ENCODE measurements around the gene PAFAH2.

PAFAH2 gene

DNA sequence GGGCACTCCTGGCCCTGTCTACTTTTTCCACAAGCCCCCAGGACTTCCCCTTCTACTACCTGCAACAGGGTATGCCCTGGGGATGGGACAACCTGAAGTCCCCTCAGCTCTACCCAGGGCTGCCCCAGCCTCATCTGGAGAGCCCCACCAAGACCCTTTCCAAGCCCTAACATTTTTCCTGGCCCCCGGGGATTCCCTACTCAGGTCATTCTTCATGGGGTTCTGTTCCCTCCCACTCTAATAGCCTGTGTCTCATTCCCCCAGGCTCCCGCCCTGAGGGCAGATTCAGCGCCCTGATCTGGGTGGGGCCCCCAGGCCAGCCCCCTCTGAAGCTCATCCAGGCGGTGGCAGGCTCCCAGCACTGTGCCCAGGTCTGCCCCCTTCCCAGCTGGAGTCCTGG is 33.3 kb upstream of the PAFAH2 start:
- no peak for DNase-seq (ENCODE audit: low spot score)

- no peak for DNase-seq (ENCODE audit: low spot score)
Measured at GRCh38 chr1:26029864-26030481, 32.1 kb upstream of the PAFAH2 start.

- DNase-seq (ENCODE audit: low spot score) = no peak
Measured at GRCh38 chr1:26029054-26029863, 31.4 kb upstream of the PAFAH2 start.

- DNase-seq (ENCODE audit: low spot score) = no peak
Measured at GRCh38 chr1:26028490-26028980, 30.7 kb upstream of the PAFAH2 start.

GRCh38 chr1:26027716-26028489 is 30.0 kb upstream of the PAFAH2 start:
- DNase-seq (ENCODE audit: low spot score) = no peak

DNA sequence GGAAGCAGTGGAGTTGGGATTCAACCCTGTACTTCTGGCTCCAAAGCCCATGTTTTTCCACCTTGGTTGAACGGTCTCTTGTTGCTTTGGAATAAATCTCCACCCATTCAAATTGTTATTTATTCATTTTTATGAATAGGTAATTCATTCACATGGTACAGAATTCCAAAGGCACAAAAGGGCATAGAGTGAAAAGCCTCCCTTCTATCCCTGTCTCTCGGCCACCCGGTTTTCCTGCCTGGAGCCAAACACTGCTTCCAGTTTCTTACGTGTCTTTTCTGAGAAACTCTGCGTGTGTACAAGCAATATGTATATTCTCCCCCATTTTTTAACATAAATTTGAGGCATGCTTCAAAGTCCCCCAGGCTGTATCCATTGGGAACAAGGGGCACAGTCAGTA is 27.7 kb upstream of the PAFAH2 start:
- DNase-seq (ENCODE audit: low spot score) = no peak

DNA sequence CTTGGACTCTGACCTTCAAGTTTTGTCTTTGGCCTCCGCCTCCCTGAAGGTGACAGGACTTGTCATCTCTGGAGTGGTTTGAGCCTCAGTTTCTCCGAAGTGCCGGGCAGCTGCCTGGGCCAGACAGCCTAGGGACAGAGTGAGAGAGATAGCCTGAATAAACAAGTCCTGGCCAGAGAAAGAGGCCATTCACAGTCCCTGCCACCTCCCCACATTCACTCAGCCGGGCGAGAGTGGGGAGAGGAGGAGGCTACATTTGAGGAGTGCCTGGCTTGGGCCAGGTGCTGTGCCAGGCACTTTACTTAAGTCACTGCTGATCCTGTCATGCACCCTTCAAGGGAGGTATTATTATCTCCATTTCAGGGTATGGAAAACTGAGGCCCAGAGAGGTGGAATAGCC is 27.2 kb upstream of the PAFAH2 start:
- DNase-seq (ENCODE audit: low spot score) = no peak

- no peak for DNase-seq (ENCODE audit: low spot score)
Measured at GRCh38 chr1:26023826-26024225, 26.0 kb upstream of the PAFAH2 start.

DNA sequence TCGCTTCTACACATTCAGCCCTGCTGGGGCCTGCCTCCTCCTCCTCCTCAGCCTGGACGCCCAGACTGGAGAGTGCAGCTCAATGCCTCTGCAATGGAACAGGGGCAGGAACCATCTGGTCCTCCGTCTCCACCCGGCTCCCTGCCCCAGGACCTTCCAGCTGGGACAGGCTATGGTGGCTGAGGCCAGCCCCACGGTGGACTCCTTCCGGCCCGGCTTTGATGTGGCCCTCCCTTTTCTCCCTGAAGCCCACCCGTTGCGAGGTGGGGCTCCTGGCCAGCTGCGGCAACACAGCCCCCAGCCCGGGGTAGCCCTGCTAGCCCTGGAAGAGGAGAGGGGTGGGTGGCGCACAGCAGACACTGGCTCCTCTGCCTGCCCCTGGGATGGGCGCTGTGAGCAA is 25.1 kb upstream of the PAFAH2 start:
- DNase-seq (ENCODE audit: low spot score) = no peak

- DNase-seq (ENCODE audit: low spot score) = no peak
Measured at GRCh38 chr1:26022404-26022779, 24.5 kb upstream of the PAFAH2 start.

DNA sequence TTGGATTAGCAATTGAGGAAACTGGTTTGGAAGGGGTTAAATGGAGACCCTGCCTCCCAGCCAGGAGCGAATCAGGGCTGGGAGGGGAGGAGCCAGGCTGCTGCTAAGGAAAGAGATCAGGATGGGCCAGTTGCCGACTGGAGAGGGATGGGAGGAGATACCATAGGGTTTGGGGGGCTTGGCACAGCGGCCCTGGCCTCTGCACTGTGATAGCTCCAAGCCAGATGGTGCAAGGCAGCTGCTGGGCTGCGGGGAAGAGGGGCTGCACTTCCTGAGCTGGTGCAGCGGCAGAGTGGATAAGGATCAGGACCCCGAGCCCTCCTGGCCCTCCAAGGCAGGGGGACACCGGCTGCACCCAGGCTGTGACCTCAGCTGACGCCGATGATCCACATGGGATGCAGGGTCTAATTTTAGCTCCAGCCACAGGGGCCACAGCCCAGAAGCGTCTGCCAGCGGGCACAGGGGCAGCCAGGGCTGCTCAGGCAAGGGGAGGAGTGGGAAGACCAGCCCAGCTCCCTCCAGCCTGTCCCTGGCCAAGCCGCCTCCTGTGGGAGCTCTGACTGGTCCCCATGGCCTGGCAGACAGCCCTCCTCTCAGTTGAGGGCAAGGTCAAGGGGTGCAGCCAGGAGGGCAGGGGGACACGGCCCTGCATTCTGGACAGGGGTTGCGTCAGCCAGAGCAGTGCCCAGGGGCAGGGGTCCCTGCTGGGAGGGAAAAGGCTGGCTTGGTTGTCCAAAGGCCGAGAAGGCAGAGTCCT is 24.0 kb upstream of the PAFAH2 start, which contains the start of gene EXTL1:
Gene EXTL1, plus strand, starts transcription at position 129 of the 757 bp plus-strand sequence. CDS start 872 bp downstream, outside the sequence.
- DNase-seq (ENCODE audit: low spot score) = no peak

DNA sequence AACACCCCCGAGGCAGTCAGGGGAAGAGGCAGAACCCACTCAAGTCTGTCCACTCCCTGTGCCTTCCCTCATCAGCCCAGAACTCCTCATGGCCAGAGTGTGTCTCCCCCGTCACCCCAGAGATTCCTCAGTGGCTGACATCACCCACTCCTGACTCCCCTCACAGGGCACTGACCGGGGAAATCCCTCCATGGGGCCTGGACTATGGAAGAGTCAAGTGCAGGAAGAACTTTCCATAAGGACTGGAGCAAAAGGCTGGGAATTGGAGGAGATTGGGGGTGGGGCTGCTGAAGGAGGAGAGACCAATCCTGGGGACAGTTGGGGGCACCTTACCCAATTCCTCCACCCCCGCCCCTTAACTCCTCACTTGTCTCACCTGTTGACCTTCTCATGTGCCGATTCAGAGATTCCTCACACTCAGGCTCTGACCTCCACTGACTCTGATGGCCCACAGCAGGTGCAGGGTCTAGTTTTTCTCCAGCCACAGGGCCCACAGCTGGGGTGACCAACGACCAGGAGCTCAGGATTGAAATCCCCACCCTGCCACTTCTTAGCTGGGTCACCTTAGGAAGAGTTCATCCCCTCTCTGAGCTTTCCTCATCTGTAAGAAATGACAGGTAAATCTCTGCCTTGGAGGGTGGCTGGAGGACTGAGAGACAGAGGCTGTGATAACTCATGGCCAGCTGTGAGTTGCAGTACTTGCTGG is 23.2 kb upstream of the PAFAH2 start:
- no peak for DNase-seq (ENCODE audit: low spot score)

DNA sequence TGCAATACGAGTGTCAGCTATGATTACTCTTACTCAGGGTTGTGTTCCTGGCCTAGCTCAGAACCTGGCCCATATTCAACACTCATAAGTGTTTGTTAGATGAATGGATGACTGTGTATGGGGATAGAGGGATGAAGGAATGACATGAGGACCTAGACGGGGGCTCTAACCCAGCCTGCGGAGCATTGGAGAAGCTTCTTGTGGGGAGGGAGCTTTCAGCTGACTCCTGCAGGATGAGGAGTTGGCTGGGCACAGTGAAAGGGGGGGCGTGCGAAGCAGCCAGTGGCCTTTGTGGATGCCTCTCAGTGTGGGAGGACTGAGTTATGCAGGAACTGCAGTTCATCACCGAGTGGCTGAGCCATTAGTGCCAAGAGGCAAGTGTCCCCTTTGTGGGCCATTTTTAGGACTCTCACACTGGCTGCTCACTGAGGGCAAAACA is 22.5 kb upstream of the PAFAH2 start:
- no peak for DNase-seq (ENCODE audit: low spot score)

- no peak for DNase-seq (ENCODE audit: low spot score)
Measured at GRCh38 chr1:26019641-26020315, 21.9 kb upstream of the PAFAH2 start.

DNA sequence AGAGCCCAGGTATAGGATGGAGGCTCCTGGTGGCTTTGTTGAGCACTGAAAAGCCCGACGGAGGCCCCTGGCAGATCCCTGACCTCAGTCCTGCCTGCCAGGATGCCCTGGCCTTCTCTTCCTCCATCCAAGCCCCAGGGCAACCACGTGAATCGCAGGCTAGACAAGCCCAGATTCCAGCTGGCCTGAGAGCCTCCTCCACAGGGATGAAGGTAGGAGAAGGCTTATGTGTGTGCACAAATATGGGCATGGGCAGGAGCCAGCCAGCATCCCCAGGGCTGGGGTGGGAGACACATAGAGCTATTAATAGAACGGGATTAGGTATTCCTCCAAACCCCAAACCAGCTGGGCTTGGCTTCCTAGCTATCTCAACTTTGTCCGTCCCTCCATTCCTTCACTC is 19.7 kb upstream of the PAFAH2 start:
- DNase-seq (ENCODE audit: low spot score) = no peak

- no peak for DNase-seq (ENCODE audit: low spot score)
Measured at GRCh38 chr1:26016953-26017545, 19.2 kb upstream of the PAFAH2 start.

DNA sequence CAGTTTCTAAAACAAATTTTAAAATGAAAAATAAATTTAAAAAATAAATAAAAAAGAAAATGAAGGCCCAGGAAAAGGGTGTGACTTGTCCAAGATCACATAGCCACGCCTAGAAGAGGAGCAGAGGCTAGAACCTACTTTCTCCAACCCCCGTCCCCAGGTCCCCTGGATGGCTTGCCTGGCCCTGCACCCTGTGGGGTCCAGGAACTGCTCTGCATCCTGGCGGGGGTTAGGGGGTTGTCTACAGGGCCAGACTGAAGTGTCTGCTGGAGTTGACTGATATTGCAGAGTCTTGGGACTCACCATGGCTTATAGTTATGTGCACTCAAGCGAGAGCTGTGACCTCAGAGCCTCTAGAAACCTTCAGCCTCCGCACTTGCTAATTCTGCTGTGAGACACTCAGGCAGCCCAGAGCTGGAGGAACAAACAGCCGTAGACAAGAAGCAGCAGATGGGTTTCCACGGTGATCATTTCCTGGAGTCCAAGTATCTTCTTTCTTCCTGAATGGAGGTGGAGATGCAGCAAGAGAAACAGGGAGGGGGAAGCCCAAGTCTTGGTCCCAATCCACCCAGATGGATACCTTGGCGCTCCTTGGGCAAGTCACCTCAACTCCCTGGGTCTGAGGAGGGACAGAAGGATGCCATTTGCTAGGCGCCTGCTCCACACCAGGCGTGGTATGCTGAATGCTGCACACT is 18.5 kb upstream of the PAFAH2 start:
- DNase-seq (ENCODE audit: low spot score) = no peak

- DNase-seq (ENCODE audit: low spot score) = no peak
Measured at GRCh38 chr1:26015358-26015757, 17.5 kb upstream of the PAFAH2 start.

- no peak for DNase-seq (ENCODE audit: low spot score)
Measured at GRCh38 chr1:26014179-26014578, 16.3 kb upstream of the PAFAH2 start.

- no peak for DNase-seq (ENCODE audit: low spot score)
Measured at GRCh38 chr1:26012864-26013263, 15.0 kb upstream of the PAFAH2 start.
